ENCODE measurements around the gene PLLP.

PLLP gene

GRCh38 chr16:57264950-57265371 is 19.5 kb downstream of the PLLP start (continued):
- TF ChIP-seq ZNF565 (CRISPR knock-in tag; conservative IDR thresholded peaks at IDR 0.05; ENCODE audit: low read depth), result no peak

- no peak for ATAC-seq
- TF ChIP-seq POU6F1 (CRISPR knock-in tag; IDR thresholded peaks at IDR 0.05; ENCODE audit: borderline replicate concordance, low read depth) (no peak), ZC3H10 (CRISPR knock-in tag; IDR thresholded peaks at IDR 0.05) (no peak)
Observed at GRCh38 chr16:57264381-57264780, 20.1 kb downstream of the PLLP start.

- TF ChIP-seq TOX (CRISPR knock-in tag; IDR thresholded peaks at IDR 0.05; ENCODE audit: borderline replicate concordance) (no peak), ESRRG (CRISPR knock-in tag; IDR thresholded peaks at IDR 0.05) (no peak), CSDC2 (CRISPR knock-in tag; IDR thresholded peaks at IDR 0.05) (no peak), ARNTL (CRISPR knock-in tag; IDR thresholded peaks at IDR 0.05; ENCODE audit: borderline replicate concordance, low read depth) (no peak), BACH2 (CRISPR knock-in tag; IDR thresholded peaks at IDR 0.05; ENCODE audit: borderline replicate concordance) (no peak), RARB (CRISPR knock-in tag; IDR thresholded peaks at IDR 0.05) (no peak), TCF4 (CRISPR knock-in tag; IDR thresholded peaks at IDR 0.05; ENCODE audit: borderline replicate concordance) (no peak), ZNF565 (CRISPR knock-in tag; conservative IDR thresholded peaks at IDR 0.05; ENCODE audit: low read depth) (no peak), CSRNP3 (CRISPR knock-in tag; IDR thresholded peaks at IDR 0.05) (no peak), PATZ1 (CRISPR knock-in tag; IDR thresholded peaks at IDR 0.05; ENCODE audit: borderline replicate concordance) (no peak), PPARA (CRISPR knock-in tag; IDR thresholded peaks at IDR 0.05; ENCODE audit: borderline replicate concordance) (no peak), SNAI2 (CRISPR knock-in tag; IDR thresholded peaks at IDR 0.05) (no peak), TSHZ2 (CRISPR knock-in tag; IDR thresholded peaks at IDR 0.05) (no peak), ZFP3 (CRISPR knock-in tag; IDR thresholded peaks at IDR 0.05) (no peak), ZC3H10 (CRISPR knock-in tag; IDR thresholded peaks at IDR 0.05) (no peak), ZNF8 (CRISPR knock-in tag; IDR thresholded peaks at IDR 0.05) (no peak), CREB5 (CRISPR knock-in tag; IDR thresholded peaks at IDR 0.05; ENCODE audit: low read depth) (no peak), GLIS3 (CRISPR knock-in tag; IDR thresholded peaks at IDR 0.05) (no peak), ISL1 (CRISPR knock-in tag; IDR thresholded peaks at IDR 0.05) (no peak)
- ATAC-seq, result no peak
Observed at GRCh38 chr16:57263541-57264351, 20.7 kb downstream of the PLLP start.

Measured in SK-N-SH treated with all-trans-retinoic acid at 6 μM for 48 hours (cell line).